Cerebellar cortex (tissue), 1 donor: ENCODE data around the gene ABHD15.

Source experiments
- DNase-seq: peaks from one replicate; pipeline ENCODE4 v3.0.0-alpha.2; 2015; ENCODE audit warnings: low spot score

The ABHD15 gene

GRCh38 chr17:29594519-29595090, 27.8 kb upstream of the ABHD15 start:
- DNase-seq: no peak

GRCh38 chr17:29593591-29594518, 27.0 kb upstream of the ABHD15 start:
- peak; percentile 54 for DNase-seq

- peak; percentile 78 for DNase-seq
These were observed 26.2 kb upstream of the ABHD15 start, which contains the start of gene ANKRD13B for GRCh38 chr17:29592850-29593551. TSS of gene ANKRD13B (plus strand) at chr17:29593132. CDS start at chr17:29593622, 490 bp downstream.

GRCh38 chr17:29591737-29592608, 25.1 kb upstream of the ABHD15 start:
- peak; percentile 93 for DNase-seq

- peak; percentile 57 for DNase-seq
These were observed 24.4 kb upstream of the ABHD15 start for GRCh38 chr17:29591146-29591736.

- peak; percentile 58 for DNase-seq
These were observed 23.7 kb upstream of the ABHD15 start for GRCh38 chr17:29590411-29591145.

- peak; percentile 84 for DNase-seq
These were observed 22.9 kb upstream of the ABHD15 start, which contains the start of gene GIT1 for GRCh38 chr17:29589524-29590410. TSS of gene GIT1 (minus strand) at chr17:29589648. CDS start at chr17:29589378, 270 bp downstream.

- DNase-seq: peak; percentile 28
These were observed 21.9 kb upstream of the ABHD15 start for GRCh38 chr17:29588562-29589411.

- no peak for DNase-seq
These were observed 21.3 kb upstream of the ABHD15 start for GRCh38 chr17:29588017-29588561.

- no peak for DNase-seq
These were observed 20.8 kb upstream of the ABHD15 start for GRCh38 chr17:29587591-29587990.

- no peak for DNase-seq
These were observed 20.0 kb upstream of the ABHD15 start for GRCh38 chr17:29586676-29587469.

GRCh38 chr17:29585080-29585751, 18.4 kb upstream of the ABHD15 start:
- no peak for DNase-seq

GRCh38 chr17:29584452-29585079, 17.7 kb upstream of the ABHD15 start:
- no peak for DNase-seq

GRCh38 chr17:29583324-29584248, 16.7 kb upstream of the ABHD15 start:
- no peak for DNase-seq

GRCh38 chr17:29582772-29583171, 15.9 kb upstream of the ABHD15 start:
- DNase-seq: peak; percentile 87
